ENCODE measurements around the gene ZNF226.
"Not testable (repeated sequence)": the region's sequence is repeated elsewhere in the genome, so short reads cannot be mapped to it uniquely, and the experiment has no call there.

ZNF226 gene

DNA sequence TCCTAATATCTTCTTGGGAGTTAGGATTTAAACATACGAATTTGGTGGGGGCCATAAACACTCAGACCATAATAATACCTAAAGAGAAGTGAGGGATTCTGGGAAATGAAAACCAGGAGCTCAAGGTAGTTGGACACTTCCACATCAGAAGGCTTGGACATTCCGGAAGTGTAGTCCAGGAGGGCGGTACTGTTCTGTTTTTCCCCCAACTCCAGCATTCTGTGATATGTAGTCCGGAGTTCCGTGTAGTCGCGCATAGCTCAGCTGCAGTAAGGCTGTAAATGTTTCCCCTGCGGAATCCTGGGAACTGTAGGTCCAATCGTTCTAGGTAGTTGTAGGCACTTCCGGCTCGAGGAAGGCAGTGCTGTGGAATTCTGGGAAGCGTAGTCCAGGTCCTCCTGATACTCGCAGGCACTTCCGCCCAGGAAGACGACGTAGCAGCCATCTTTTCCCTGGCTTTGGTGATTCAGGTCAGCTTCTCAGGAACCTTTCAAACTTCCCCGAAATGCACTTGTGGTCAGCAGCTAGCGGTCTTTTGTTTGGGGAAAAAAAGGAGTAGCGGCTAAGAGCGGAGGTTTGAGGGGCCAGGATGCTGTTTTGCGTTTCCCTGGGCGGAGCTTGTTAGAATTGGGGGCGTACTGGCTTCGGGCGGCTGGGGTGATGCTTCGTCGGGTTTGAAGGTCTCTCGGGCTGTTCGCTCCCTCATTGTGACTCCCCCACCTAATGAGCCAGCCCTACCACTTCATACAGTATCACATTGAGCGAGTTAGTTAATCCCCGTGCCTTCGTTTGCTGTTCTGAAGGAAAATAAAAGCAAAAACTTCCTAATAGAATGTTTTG lies at the start of gene ZNF226:
Gene ZNF226, plus strand, starts transcription at position 428 of the 840 bp plus-strand sequence. CDS start 4,981 bp downstream, outside the sequence.
- ChIA-PET POLR2A (interaction anchor here (0.6 to 1.2 kb wide), 7 partner anchors 11 to 335 kb away, joined by 3 to 4 read pairs (median 3); partner anchors contain the start of gene ZNF225), CTCF (interaction anchor here (0.7 to 1.6 kb wide), 3 partner anchors 16 to 51 kb away, joined by 3 to 5 read pairs (median 4); partner anchors contain the start of gene ZNF227)
- DNase-seq (ENCODE audit: extremely low spot score): peak; percentile 84
- TF ChIP-seq, protein P1, sequence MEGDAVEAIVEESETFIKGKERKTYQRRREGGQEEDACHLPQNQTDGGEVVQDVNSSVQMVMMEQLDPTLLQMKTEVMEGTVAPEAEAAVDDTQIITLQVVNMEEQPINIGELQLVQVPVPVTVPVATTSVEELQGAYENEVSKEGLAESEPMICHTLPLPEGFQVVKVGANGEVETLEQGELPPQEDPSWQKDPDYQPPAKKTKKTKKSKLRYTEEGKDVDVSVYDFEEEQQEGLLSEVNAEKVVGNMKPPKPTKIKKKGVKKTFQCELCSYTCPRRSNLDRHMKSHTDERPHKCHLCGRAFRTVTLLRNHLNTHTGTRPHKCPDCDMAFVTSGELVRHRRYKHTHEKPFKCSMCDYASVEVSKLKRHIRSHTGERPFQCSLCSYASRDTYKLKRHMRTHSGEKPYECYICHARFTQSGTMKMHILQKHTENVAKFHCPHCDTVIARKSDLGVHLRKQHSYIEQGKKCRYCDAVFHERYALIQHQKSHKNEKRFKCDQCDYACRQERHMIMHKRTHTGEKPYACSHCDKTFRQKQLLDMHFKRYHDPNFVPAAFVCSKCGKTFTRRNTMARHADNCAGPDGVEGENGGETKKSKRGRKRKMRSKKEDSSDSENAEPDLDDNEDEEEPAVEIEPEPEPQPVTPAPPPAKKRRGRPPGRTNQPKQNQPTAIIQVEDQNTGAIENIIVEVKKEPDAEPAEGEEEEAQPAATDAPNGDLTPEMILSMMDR (IDR thresholded peaks at IDR 0.05; ENCODE audit: control extremely low read depth, extremely low read depth, low read depth, missing control alignments): no peak

DNA sequence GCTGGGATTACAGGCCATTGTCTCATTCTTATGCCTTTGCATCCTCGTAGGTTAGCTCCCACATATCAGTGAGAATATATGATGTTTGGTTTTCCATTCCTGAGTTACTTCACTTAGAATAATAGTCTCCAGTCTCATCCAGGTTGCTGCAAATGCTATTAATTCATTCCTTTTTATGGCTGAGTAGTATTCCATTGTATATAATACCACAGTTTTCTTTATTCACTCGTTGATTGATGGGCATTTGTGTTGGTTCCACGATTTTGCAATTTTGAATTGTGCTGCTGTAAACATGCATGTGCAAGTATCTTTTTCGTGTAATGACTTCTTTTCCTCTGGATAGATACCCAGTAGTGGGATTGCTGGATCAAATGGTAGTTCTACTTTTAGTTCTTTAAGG lies 43.7 kb upstream of the ZNF226 start:
- CTCF ChIA-PET; POLR2A ChIA-PET; DNase-seq (ENCODE audit: extremely low spot score): not testable (repeated sequence)

DNA sequence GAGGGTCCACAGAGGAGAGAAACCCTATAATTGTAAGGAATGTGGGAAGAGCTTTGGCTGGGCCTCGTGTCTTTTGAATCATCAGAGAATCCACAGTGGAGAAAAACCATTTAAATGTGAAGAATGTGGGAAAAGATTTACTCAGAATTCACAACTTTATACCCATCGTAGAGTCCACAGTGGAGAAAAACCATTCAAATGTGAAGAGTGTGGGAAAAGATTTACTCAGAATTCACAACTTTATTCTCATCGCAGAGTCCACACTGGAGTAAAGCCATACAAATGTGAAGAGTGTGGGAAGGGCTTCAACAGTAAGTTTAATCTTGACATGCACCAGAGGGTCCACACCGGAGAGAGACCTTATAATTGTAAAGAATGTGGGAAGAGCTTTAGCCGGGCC lies 32.9 kb upstream of the ZNF226 start:
- TF ChIP-seq, protein P1 (IDR thresholded peaks at IDR 0.05; ENCODE audit: control extremely low read depth, extremely low read depth, low read depth, missing control alignments): no peak
- DNase-seq (ENCODE audit: extremely low spot score): no peak
- CTCF ChIA-PET: interaction anchor here (2.5 kb wide), 1 partner anchor 15 kb away, joined by 7 read pairs; no protein-coding TSS in a partner anchor
- POLR2A ChIA-PET: no interaction called here

DNA sequence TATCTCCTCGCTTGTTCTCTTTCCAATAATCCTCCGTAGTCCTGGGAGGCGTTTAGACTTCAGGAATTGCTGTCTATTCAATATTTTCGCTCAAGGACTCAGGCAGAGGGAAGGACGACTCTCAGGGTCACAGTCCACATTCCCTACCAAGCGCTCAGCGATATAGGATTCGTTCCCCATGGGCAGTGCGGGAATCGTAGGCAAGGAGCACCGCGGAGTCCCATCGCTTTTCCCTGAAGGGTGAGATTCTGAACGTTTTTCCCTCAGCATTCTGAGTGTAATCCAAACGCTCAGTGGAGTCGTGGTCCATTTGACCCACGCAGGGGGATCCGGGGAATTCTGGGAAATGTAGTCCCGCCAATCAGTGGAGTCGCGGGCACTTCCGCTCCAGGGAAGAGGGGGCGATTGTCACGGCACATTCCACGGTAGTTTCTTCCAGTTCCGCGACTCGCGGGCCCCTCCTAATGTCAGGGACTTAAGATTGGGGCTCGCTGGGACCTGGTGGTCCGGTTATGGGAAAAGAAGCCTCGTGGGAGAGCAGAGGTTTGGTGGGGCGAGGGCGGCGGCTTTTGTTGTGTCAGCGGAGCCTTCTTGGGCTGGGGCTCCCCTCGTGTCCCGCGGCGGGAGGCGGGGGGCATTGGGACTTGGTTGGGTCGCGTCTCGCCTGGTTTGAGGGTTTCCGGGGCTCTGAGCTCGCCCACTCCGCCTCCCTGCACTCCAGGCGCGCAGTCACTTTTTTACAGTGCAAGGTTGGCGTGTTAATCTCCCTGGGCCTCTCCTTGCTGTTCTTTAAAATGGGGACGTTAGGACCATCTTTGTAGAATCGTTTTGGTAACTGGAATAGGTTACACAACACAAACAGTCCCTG lies 23.5 kb upstream of the ZNF226 start, which contains the start of gene ZNF234:
Gene ZNF234, plus strand, starts transcription at position 364 of the 868 bp plus-strand sequence. CDS start 3,079 bp downstream, outside the sequence.
- ChIA-PET CTCF (interaction anchor here (1.1 kb wide), 1 partner anchor 10 kb away, joined by 4 read pairs; no protein-coding TSS in a partner anchor), POLR2A (interaction anchor here (1.0 kb wide), 2 partner anchors 23 to 207 kb away, joined by 3 read pairs; partner anchors contain the start of genes ZNF226 and ZNF45)
- TF ChIP-seq, protein P1 (IDR thresholded peaks at IDR 0.05; ENCODE audit: control extremely low read depth, extremely low read depth, low read depth, missing control alignments): no peak
- peak; percentile 88 for DNase-seq (ENCODE audit: extremely low spot score)

DNA sequence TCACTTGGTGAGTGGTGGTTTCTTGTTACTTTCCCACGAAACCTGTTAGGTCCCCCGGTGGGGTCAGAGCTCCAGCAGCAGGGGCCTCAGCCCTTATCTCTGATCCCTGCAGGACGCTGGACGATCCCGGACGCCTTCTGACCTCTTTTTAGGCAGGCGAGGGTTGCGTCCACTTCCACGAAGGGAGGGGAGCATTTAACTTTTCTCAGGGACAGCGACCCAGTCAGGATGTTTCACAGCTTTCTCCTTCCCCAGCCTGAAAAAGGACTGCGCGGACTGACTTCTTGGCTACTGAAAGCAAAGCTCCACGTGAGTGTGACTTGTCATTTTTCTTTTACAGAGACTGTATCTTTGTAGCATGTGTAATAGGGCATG lies 22.9 kb upstream of the ZNF226 start:
- POLR2A ChIA-PET: interaction anchor here (0.6 to 1.0 kb wide), 3 partner anchors 23 to 472 kb away, joined by 3 read pairs; partner anchors contain the start of genes PLAUR, ZNF226 and ZNF45
- CTCF ChIA-PET: no interaction called here
- DNase-seq (ENCODE audit: extremely low spot score): no peak
- TF ChIP-seq, protein P1 (IDR thresholded peaks at IDR 0.05; ENCODE audit: control extremely low read depth, extremely low read depth, low read depth, missing control alignments): no peak

DNA sequence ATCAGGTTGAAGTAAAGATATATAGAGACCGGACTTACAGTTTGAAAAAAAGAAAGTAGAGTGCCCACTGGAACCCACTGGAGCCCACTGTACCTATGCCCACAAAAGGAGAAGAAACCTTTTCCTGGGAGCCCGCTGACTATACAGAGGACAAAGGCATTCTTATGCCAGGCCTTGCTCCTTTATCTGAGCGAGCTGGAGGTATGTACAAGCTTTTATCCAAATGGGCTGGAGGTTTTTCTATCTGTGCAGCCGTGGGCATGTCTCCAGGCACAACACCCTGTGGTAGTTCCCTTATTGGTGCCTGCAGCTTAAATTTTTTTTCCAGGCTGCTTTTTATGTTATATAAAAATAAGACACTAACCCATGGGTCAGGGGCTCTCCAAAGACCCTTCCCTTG lies 15.1 kb upstream of the ZNF226 start:
- CTCF ChIA-PET: interaction anchor here (1.8 kb wide), 1 partner anchor 15 kb away, joined by 5 read pairs; the partner anchor contains the start of gene ZNF226

More for the DNA sequence above, 15.1 kb upstream of the ZNF226 start:
- DNase-seq (ENCODE audit: extremely low spot score): no peak
- POLR2A ChIA-PET: interaction anchor here (1.2 kb wide), 1 partner anchor 15 kb away, joined by 3 read pairs; the partner anchor contains the start of gene ZNF226
- TF ChIP-seq, protein P1 (IDR thresholded peaks at IDR 0.05; ENCODE audit: control extremely low read depth, extremely low read depth, low read depth, missing control alignments): no peak
